ENCODE data around the gene DNALI1. TPM values are rescaled to one million over a fixed set of nuclear protein-coding genes. Genes with fewer than 3 reads are reported as not detected.

DNALI1 gene
- polyA plus RNA-seq, 1 of the 3 experiments (the other 2 are of a cell fraction), result 17.4 TPM

DNA sequence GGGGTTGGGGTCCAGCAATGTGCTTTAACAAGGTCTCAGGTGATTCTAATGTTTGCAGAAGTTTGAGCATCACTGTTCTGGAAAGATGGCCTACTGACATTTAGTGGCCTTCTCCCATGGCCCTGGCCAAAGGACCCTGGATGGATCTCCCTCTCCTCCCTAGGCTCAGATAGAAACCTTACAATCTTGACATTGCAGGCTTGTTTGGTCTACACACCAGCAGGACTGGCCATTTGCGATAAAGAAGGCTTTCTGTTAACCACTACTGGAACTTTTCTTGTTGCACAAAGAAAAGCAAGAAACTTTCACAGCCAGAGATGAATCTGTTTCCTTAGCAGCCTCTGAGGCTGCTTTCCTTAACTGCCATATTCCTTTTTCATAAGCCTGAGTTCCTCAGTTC lies 6.2 kb downstream of the DNALI1 start:
- peak overlapping the region in 1 of 2 experiments; percentile 8; a peak in 1 of 4 replicates for H3K27ac ChIP-seq (ENCODE audit: low read depth in 2 of 2, low read length in 1 of 2)
- no peak overlapping the region for H2AFZ ChIP-seq (ENCODE audit: low read depth)
- no peaks in the 10 kb centered on the region for H3K4me1 ChIP-seq (ENCODE audit: control insufficient read depth in 1 of 2, insufficient read depth in 2 of 2, low read depth in 1 of 2, low read length in 1 of 2)
- H3K9me3 ChIP-seq, result no peaks in the 10 kb centered on the region
- peaks cover 39 to 49% of the 10 kb centered on the region in 2 experiments for H3K36me3 ChIP-seq (replicated peaks in 1 of 2; ENCODE audit: control insufficient read depth in 1 of 2, insufficient read depth in 2 of 2, low read length in 1 of 2)
- POLR2A ChIA-PET, result no interaction called here
- no peaks in the 10 kb centered on the region for H4K20me1 ChIP-seq (ENCODE audit: insufficient read depth)
- H3K9ac ChIP-seq, result no peak overlapping the region
- H3K4me2 ChIP-seq, result no peak overlapping the region
- H3K79me2 ChIP-seq (ENCODE audit: insufficient read depth), result no peaks in the 10 kb centered on the region
- H3K27me3 ChIP-seq (ENCODE audit: insufficient read depth), result no peaks in the 10 kb centered on the region
- H3F3A ChIP-seq (replicated peaks; ENCODE audit: insufficient read depth), result peaks cover 23% of the 10 kb centered on the region
- no peaks in the 10 kb centered on the region for H3K9me2 ChIP-seq
- DNase-seq, result no peak
- CTCF ChIA-PET, result interaction anchor here (0.9 to 1.6 kb wide), 7 partner anchors 12 to 123 kb away, joined by 3 to 6 read pairs (median 4); no protein-coding TSS in a partner anchor
- TF ChIP-seq TAF1 (IDR thresholded peaks at IDR 0.05; ENCODE audit: borderline replicate concordance, low read depth, low read length), result no peak
- no peak for TF ChIP-seq RAD21 (IDR thresholded peaks at IDR 0.05; ENCODE audit: low read length)
- TF ChIP-seq, protein P1, sequence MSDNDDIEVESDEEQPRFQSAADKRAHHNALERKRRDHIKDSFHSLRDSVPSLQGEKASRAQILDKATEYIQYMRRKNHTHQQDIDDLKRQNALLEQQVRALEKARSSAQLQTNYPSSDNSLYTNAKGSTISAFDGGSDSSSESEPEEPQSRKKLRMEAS (IDR thresholded peaks at IDR 0.05; ENCODE audit: low read depth), result no peak
- whole genome bisulfite sequencing (ENCODE audit: low lambda C conversion rate), result no CpG with 5 or more reads among the region's 1 CpG
- H3K4me3 ChIP-seq (ENCODE audit: low read depth in 2 of 2, low read length in 1 of 2), result no peak overlapping the region

DNA sequence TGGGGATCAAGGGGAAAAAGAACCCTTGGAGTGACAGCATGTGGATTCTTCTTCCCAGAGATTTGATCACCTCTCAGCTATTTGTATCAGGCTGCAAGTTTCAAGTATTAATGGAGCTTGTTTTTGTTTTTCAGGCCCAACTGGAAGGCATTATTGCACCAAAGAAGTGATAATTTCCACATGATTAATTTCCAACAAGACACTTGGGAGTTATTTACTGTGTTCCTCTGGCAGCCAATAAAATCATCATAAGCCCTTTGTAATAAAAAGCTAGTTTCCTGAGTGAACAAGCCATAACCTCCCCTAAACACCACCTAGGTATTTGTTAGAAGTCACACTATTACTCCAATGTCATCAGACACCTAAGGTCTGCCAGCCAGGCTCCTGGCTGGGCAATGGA lies 8.2 kb downstream of the DNALI1 start:
- CTCF ChIA-PET, result interaction anchor here (1.3 to 1.7 kb wide), 2 partner anchors 39 to 78 kb away, joined by 3 to 5 read pairs; no protein-coding TSS in a partner anchor
- Histone ChIP-seq H3K9me3 (no peaks in the 10 kb centered on the region), H3K9ac (no peak overlapping the region), H3K27ac (ENCODE audit: low read depth in 2 of 2, low read length in 1 of 2) (no peak overlapping the region), H3K9me2 (no peaks in the 10 kb centered on the region), H3K4me3 (ENCODE audit: low read depth in 2 of 2, low read length in 1 of 2) (no peak overlapping the region), H2AFZ (ENCODE audit: low read depth) (no peak overlapping the region), H3F3A (replicated peaks; ENCODE audit: insufficient read depth) (peaks cover 23% of the 10 kb centered on the region), H3K79me2 (ENCODE audit: insufficient read depth) (no peaks in the 10 kb centered on the region), H3K36me3 (replicated peaks in 1 of 2; ENCODE audit: control insufficient read depth in 1 of 2, insufficient read depth in 2 of 2, low read length in 1 of 2) (peaks cover 55 to 64% of the 10 kb centered on the region in 2 experiments), H3K4me1 (ENCODE audit: control insufficient read depth in 1 of 2, insufficient read depth in 2 of 2, low read depth in 1 of 2, low read length in 1 of 2) (no peaks in the 10 kb centered on the region), H3K27me3 (ENCODE audit: insufficient read depth) (no peaks in the 10 kb centered on the region), H4K20me1 (ENCODE audit: insufficient read depth) (no peaks in the 10 kb centered on the region), H3K4me2 (no peak overlapping the region)
- DNase-seq, result no peak
- TF ChIP-seq RXRA (IDR thresholded peaks at IDR 0.05; ENCODE audit: borderline replicate concordance, low read depth), result no peak
- TF ChIP-seq NFIC (IDR thresholded peaks at IDR 0.05; ENCODE audit: borderline replicate concordance), result no peak
- TF ChIP-seq, protein P2, sequence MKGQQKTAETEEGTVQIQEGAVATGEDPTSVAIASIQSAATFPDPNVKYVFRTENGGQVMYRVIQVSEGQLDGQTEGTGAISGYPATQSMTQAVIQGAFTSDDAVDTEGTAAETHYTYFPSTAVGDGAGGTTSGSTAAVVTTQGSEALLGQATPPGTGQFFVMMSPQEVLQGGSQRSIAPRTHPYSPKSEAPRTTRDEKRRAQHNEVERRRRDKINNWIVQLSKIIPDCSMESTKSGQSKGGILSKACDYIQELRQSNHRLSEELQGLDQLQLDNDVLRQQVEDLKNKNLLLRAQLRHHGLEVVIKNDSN (IDR thresholded peaks at IDR 0.05; ENCODE audit: borderline replicate concordance, low read depth), result no peak
- no peak for TF ChIP-seq TAF1 (IDR thresholded peaks at IDR 0.05; ENCODE audit: borderline replicate concordance, low read depth, low read length)
- TF ChIP-seq JUND (IDR thresholded peaks at IDR 0.05), result no peak
- TF ChIP-seq, protein P3, sequence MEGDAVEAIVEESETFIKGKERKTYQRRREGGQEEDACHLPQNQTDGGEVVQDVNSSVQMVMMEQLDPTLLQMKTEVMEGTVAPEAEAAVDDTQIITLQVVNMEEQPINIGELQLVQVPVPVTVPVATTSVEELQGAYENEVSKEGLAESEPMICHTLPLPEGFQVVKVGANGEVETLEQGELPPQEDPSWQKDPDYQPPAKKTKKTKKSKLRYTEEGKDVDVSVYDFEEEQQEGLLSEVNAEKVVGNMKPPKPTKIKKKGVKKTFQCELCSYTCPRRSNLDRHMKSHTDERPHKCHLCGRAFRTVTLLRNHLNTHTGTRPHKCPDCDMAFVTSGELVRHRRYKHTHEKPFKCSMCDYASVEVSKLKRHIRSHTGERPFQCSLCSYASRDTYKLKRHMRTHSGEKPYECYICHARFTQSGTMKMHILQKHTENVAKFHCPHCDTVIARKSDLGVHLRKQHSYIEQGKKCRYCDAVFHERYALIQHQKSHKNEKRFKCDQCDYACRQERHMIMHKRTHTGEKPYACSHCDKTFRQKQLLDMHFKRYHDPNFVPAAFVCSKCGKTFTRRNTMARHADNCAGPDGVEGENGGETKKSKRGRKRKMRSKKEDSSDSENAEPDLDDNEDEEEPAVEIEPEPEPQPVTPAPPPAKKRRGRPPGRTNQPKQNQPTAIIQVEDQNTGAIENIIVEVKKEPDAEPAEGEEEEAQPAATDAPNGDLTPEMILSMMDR (IDR thresholded peaks at IDR 0.05), result no peak
- TF ChIP-seq SIN3A (IDR thresholded peaks at IDR 0.05; ENCODE audit: borderline replicate concordance, low read depth, low read length), result no peak
- TF ChIP-seq EP300 (IDR thresholded peaks at IDR 0.05; ENCODE audit: borderline replicate concordance in 1 of 2, low read depth in 1 of 2, low read length in 1 of 2), result no peak
- no peak for TF ChIP-seq POLR2AphosphoS5 (IDR thresholded peaks at IDR 0.05; ENCODE audit: low read depth, low read length)
- TF ChIP-seq CHD2 (IDR thresholded peaks at IDR 0.05; ENCODE audit: low read length, partially characterized antibody), result no peak
- no peak for TF ChIP-seq FOSL2 (IDR thresholded peaks at IDR 0.05; ENCODE audit: borderline replicate concordance, low read depth)
- TF ChIP-seq FOXM1 (IDR thresholded peaks at IDR 0.05; ENCODE audit: low read depth), result no peak
- no peak for TF ChIP-seq GATA2 (CRISPR knock-in tag; IDR thresholded peaks at IDR 0.05)
- POLR2A ChIA-PET, result interaction anchor here (1.2 kb wide), 1 partner anchor 295 kb away, joined by 3 read pairs; the partner anchor contains the start of gene MTF1

All from SK-N-SH (cell line).